DOHH2 (cell line): Measurements from ENCODE around the gene HOXA5.

Source experiments
- H3F3A ChIP-seq: fragments of 200-600 bp; sonication (generic), shearing (Covaris generic); 2 replicates; pipeline ENCODE4 v1.6.0; 2016; ENCODE audit warnings: antibody characterized with exemption, mild to moderate bottlenecking; ENCODE audit not compliant: control insufficient read depth, insufficient read depth
- H3K27ac ChIP-seq: fragments of 200-600 bp; sonication (generic); 2 replicates; pipeline ENCODE4 v1.5.1; 2014; ENCODE audit warnings: low read depth, mild to moderate bottlenecking, low read length, moderate library complexity
- H3K27me3 ChIP-seq: fragments of 200-600 bp; sonication (generic); 2 replicates; pipeline ENCODE4 v1.6.1; 2014; ENCODE audit warnings: mild to moderate bottlenecking, low read length, mixed read lengths; ENCODE audit not compliant: control insufficient read depth
- H3K36me3 ChIP-seq: fragments of 200-600 bp; sonication (generic); 2 replicates; pipeline ENCODE4 v1.6.1; 2014; ENCODE audit warnings: mild to moderate bottlenecking, low read length, moderate library complexity, mixed read lengths; ENCODE audit not compliant: control insufficient read depth
- H3K4me1 ChIP-seq: fragments of 200-600 bp; sonication (generic); 2 replicates; pipeline ENCODE4 v1.6.1; 2014; ENCODE audit warnings: mild to moderate bottlenecking, low read length, mixed read lengths; ENCODE audit not compliant: control insufficient read depth
- H3K4me2 ChIP-seq: fragments of 200-600 bp; sonication (generic); 2 replicates; pipeline ENCODE4 v1.6.0; 2014; ENCODE audit warnings: mild to moderate bottlenecking, low read length, moderate library complexity
- H3K4me3 ChIP-seq: fragments of 200-600 bp; sonication (generic); 2 replicates; pipeline ENCODE4 v1.5.1; 2014; ENCODE audit warnings: mild to moderate bottlenecking, low read length, mixed read lengths
- H3K79me2 ChIP-seq: fragments of 200-600 bp; sonication (generic); 2 replicates; pipeline ENCODE4 v1.6.1; 2014; ENCODE audit warnings: mild to moderate bottlenecking, low read length, mixed read lengths; ENCODE audit not compliant: control insufficient read depth
- H3K9me2 ChIP-seq: fragments of 200-600 bp; sonication (generic); replicated peaks from 2 replicates; pipeline ENCODE4 v1.6.1; 2014; ENCODE audit warnings: mild to moderate bottlenecking, low read length, mixed read lengths; ENCODE audit not compliant: control insufficient read depth
- H3K9me3 ChIP-seq: fragments of 200-600 bp; sonication (generic); 2 replicates; pipeline ENCODE4 v1.6.1; 2014; ENCODE audit warnings: antibody characterized with exemption, low read length, mixed read lengths; ENCODE audit not compliant: control insufficient read depth, insufficient read depth
- H4K20me1 ChIP-seq: fragments of 200-600 bp; sonication (generic); 2 replicates; pipeline ENCODE4 v1.6.0; 2014; ENCODE audit warnings: low read depth, mild to moderate bottlenecking, antibody characterized with exemption, low read length, moderate library complexity; ENCODE audit not compliant: control insufficient read depth, insufficient read depth
- CTCF ChIP-seq: fragments of 200-600 bp; sonication (generic); IDR thresholded peaks from one replicate; pipeline ENCODE4 v1.5.1; 2014; ENCODE audit warnings: antibody characterized with exemption, mild to moderate bottlenecking, low read depth, low read length; ENCODE audit not compliant: poor library complexity, severe bottlenecking
- EZH2phosphoT487 ChIP-seq: fragments of 200-600 bp; sonication (generic); IDR thresholded peaks from 2 replicates; pipeline ENCODE4 v1.6.1; 2017; ENCODE audit warnings: borderline replicate concordance, mild to moderate bottlenecking, antibody characterized with exemption, low read length, moderate library complexity, mixed read lengths

The HOXA5 gene

DNA sequence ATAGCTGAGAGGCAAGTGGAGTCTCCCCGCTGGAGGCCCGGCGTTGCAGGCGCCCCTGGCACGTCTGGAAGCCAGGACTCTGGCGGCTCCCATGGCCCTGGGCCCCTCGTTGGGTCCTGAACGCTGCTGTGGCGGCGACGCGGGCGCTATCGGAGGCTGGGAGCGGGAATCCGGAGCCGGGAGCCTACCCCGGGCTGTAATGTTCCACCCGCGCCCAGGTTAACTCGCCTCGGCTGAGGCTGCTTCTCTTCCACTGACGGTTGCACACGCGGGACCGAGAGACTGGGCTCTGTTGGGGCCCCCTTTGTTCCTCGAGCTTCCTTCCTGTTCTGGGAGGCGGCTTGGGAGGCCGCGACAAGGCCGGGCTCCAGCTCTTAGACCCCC, 1.3 kb upstream of the HOXA5 start:
- H3K4me2 ChIP-seq = no peak overlapping the region; the same call in 1 of the 2 replicates
- no peaks in the 10 kb centered on the region for H3K79me2 ChIP-seq
- no peaks in the 10 kb centered on the region for H3K9me3 ChIP-seq
- no peaks in the 10 kb centered on the region for H3F3A ChIP-seq
- peaks cover 38% of the 10 kb centered on the region for H3K27me3 ChIP-seq
- H3K9me2 ChIP-seq = no peaks in the 10 kb centered on the region
- H3K27ac ChIP-seq = no peak overlapping the region
- H3K4me3 ChIP-seq = no peak overlapping the region
- TF ChIP-seq EZH2phosphoT487 (no peak), CTCF (no peak)
- H4K20me1 ChIP-seq = no peaks in the 10 kb centered on the region
- H3K36me3 ChIP-seq = no peaks in the 10 kb centered on the region
- peaks cover 30% of the 10 kb centered on the region for H3K4me1 ChIP-seq

GRCh38 chr7:27143950-27144780, 684 bp upstream of the HOXA5 start:
- H3K36me3 ChIP-seq = no peaks in the 10 kb centered on the region
- no peak overlapping the region for H3K4me3 ChIP-seq
- no peaks in the 10 kb centered on the region for H3K9me3 ChIP-seq
- H3K27me3 ChIP-seq = peaks cover 38% of the 10 kb centered on the region
- TF ChIP-seq EZH2phosphoT487 (no peak), CTCF (peak; percentile 49)
- no peak overlapping the region for H3K27ac ChIP-seq
- peak overlapping the region; percentile 75 for H3K4me2 ChIP-seq
- peaks cover 24% of the 10 kb centered on the region for H3K4me1 ChIP-seq
- H4K20me1 ChIP-seq = no peaks in the 10 kb centered on the region
- no peaks in the 10 kb centered on the region for H3K9me2 ChIP-seq
- H3F3A ChIP-seq = no peaks in the 10 kb centered on the region
- no peaks in the 10 kb centered on the region for H3K79me2 ChIP-seq

GRCh38 chr7:27142580-27143022, 880 bp downstream of the HOXA5 start:
- Histone ChIP-seq H3K9me2 (no peaks in the 10 kb centered on the region), H3K4me3 (peak overlapping the region; percentile 70), H3K9me3 (no peaks in the 10 kb centered on the region), H4K20me1 (no peaks in the 10 kb centered on the region), H3K4me2 (peak overlapping the region; percentile 75), H3K79me2 (no peaks in the 10 kb centered on the region), H3F3A (no peaks in the 10 kb centered on the region), H3K27ac (no peak overlapping the region), H3K36me3 (no peaks in the 10 kb centered on the region), H3K4me1 (peaks cover 10% of the 10 kb centered on the region), H3K27me3 (peaks cover 38% of the 10 kb centered on the region)
- TF ChIP-seq CTCF (no peak), EZH2phosphoT487 (no peak)
